ENCODE measurements around the gene CCDC38. TPM values are rescaled to one million over a fixed set of nuclear protein-coding genes. Genes with fewer than 3 reads are reported as not detected.

CCDC38 gene
- total and polyA plus RNA-seq, 9 donors = 0.09 to 0.47 (median 0.18) TPM; not detected in 2

Other genes with a start within 250 kb of the CCDC38 start
- gene NTN4, start 151.8 kb downstream of the CCDC38 start, total RNA-seq = 25.0 TPM
- 10 to 100 TPM; 34.2 to 46.9 (median 43.5) TPM for gene NTN4, start 151.8 kb downstream of the CCDC38 start, polyA plus RNA-seq (ENCODE audit: insufficient read depth in 1 of 8, insufficient read length in 8 of 8, low replicate concordance in 1 of 8)
- gene SNRPF, start 83.7 kb downstream of the CCDC38 start, total RNA-seq = 16.7 TPM
- 10 to 100 TPM; 56.8 to 72.3 (median 63.5) TPM for gene SNRPF, start 83.7 kb downstream of the CCDC38 start, polyA plus RNA-seq (ENCODE audit: insufficient read depth in 1 of 8, insufficient read length in 8 of 8, low replicate concordance in 1 of 8)
- 0.27 TPM for gene AMDHD1, start 717 bp upstream of the CCDC38 start, total RNA-seq
- gene AMDHD1, start 717 bp upstream of the CCDC38 start, polyA plus RNA-seq (ENCODE audit: insufficient read depth in 1 of 8, insufficient read length in 8 of 8, low replicate concordance in 1 of 8) = under 1 TPM; 0.08 to 0.26 (median 0.15) TPM
- gene HAL, start 53.7 kb upstream of the CCDC38 start, total RNA-seq = 0.18 TPM
- under 1 TPM; 0.09 to 0.81 (median 0.34) TPM for gene HAL, start 53.7 kb upstream of the CCDC38 start, polyA plus RNA-seq (ENCODE audit: insufficient read depth in 1 of 8, insufficient read length in 8 of 8, low replicate concordance in 1 of 8)
- 66.8 TPM for gene LTA4H, start 93.0 kb upstream of the CCDC38 start, total RNA-seq
- 10 to 100 TPM; 64.0 to 81.5 (median 74.1) TPM for gene LTA4H, start 93.0 kb upstream of the CCDC38 start, polyA plus RNA-seq (ENCODE audit: insufficient read depth in 1 of 8, insufficient read length in 8 of 8, low replicate concordance in 1 of 8)